CD4-positive, alpha-beta T cell treated with Interleukin-15 for 4 hours (primary cell): Measurements from ENCODE around the gene ANKK1.

Experiments
- DNase-seq: peaks from one replicate; pipeline ENCODE4 v3.0.0-alpha.2; 2020; ENCODE audit warnings: low spot score

Gene ANKK1, protein sequence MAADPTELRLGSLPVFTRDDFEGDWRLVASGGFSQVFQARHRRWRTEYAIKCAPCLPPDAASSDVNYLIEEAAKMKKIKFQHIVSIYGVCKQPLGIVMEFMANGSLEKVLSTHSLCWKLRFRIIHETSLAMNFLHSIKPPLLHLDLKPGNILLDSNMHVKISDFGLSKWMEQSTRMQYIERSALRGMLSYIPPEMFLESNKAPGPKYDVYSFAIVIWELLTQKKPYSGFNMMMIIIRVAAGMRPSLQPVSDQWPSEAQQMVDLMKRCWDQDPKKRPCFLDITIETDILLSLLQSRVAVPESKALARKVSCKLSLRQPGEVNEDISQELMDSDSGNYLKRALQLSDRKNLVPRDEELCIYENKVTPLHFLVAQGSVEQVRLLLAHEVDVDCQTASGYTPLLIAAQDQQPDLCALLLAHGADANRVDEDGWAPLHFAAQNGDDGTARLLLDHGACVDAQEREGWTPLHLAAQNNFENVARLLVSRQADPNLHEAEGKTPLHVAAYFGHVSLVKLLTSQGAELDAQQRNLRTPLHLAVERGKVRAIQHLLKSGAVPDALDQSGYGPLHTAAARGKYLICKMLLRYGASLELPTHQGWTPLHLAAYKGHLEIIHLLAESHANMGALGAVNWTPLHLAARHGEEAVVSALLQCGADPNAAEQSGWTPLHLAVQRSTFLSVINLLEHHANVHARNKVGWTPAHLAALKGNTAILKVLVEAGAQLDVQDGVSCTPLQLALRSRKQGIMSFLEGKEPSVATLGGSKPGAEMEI

DNA sequence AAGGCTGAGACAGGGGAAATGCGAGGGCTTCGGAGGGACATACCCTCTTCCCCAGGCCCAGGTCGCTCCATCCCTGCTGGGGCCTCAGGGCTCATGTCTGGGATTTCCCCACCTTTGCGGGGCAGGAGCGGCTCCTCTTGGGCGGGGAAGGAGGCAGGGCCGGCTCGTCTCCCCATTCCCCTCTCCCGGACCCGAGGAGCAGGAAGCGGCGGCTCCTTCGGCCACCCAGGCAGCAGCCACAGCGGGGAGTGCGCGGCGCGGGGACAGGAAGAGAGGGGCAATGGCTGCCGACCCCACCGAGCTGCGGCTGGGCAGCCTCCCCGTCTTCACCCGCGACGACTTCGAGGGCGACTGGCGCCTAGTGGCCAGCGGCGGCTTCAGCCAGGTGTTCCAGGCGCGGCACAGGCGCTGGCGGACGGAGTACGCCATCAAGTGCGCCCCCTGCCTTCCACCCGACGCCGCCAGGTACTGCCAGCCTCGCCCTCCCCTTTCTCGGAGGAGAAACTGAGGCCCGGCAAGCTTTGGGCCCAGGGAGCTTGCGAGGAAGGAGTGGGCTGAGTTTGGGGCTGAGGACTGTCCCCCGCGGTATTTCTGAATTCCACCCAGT is at the start of gene ANKK1:
Gene ANKK1 (plus strand): TSS at position 175 of the 607 bp plus-strand sequence. CDS start 106 bp downstream, at position 281.
- no peak for DNase-seq

DNA sequence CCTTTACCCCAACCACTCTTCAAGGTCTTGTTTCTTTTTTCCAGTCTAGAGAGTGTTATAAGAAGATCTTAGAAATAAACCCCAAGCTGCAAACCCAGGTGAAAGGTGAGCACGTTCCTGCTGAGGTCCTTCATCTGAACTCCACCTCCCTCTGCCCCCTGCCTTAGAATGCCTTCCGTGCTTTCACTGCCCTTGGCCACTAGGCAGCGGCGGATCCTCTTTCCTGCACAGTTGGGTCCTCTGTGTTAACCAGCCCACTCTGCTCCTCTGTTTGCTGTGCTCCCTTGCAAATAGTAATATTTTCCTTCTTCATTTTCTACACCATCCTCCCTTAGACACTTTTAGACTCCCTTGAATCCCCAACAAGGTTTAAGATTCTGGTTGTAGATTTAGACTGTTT is 48.8 kb upstream of the ANKK1 start:
- no peak for DNase-seq

DNA sequence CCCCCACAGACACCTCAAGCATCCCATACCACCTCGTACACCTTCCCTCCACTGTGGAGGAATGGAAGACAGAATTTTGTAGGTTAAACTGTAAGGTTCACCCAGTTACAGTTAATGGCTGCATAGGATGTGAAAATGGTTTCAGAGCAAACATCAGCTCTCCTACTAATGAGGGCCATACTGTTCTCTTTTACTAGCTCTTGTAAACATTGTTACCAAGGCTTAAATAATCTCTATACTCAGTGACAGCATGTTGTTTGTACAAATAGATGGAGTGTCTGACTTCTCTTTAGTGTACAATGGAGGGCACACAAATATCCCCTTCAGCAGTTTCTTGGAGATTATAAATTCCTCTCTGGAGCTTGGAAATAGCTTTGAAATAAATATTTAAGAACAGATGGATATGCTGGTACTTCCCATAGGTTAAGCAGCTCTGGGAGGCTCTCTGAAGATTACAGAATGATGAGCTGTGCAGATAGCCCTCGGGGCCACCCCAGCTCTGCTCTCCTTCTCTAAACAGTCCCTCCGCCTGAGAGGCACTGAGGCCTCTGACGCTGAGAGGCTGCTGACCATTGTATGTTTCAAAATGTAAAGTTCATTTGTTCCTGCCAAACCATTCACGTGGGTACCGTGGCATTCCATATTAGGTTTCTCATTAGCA is 47.5 kb upstream of the ANKK1 start:
- no peak for DNase-seq

DNA sequence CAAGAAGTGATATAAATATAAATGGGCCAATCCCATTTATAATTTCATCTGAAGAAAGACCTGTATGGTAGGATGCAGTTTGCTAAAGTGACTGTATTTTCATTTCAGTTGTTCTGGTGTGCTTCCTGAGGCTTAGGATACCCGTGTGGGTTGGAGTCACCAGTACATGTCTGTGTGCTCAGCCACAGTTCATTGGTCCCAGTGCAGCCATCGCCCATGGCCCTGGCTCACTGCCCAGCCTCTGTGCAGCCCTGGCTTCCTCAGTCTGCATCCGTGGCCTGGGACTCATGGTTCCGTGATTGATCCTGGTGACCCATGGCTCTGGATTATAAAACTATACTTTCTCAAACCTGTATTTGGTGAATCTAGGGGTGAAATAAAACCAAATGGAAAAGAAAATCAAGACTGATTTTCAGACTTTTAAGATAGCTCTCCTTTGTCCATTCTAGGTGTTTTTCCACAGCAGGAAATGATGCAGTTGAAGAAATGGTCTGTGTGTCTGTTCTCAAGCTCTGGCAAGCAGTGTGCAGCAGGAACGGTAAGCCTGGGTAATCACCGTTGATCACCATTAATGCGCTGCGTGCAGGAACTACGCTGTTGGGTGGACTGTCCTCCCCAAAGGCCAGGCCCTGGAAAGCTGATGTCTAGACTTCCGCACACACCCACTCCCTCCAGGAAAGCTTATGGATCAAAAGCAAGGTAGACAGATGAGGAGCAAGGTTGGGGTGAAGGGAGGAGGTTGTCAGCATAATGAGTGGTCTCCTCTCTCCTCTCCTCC is 46.0 kb upstream of the ANKK1 start:
- DNase-seq = no peak

DNA sequence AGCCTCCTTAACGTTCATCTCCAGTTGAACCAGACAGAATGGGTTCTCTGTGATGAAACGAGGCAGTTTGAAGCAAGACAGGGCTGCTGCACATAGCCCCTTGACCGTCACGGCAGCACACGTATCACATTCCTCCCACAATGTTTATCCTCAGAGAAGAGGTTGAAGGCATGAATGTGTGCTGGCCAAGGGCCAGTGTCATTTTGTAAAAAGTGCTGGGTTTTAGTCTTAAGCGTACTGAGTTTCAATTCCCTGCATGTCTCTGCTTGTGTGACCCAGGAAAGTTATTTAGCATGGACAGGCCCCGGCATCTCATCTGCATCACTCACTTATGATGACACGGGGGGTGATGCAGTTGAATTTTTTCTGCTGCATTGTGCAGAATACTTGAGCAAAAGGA is 41.6 kb upstream of the ANKK1 start:
- no peak for DNase-seq

DNA sequence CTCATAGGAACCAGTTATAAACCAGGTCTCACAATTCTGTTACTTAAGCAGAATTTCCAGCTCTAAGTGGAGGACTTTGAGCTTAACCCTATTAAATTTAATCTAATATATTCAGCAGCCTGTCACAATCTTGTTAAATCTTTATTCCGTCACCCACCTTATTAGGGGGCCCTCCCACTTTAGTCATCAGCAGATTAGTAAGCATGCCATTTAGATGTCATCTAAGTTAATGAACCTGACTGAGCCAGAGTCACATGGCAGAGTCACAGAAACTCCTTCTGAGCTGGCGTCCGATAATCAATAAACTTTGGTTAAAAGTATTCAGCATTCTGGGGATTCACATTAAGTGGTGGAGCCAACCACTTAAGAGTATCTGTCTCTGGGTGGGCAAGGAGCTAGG is 38.1 kb upstream of the ANKK1 start:
- no peak for DNase-seq

DNA sequence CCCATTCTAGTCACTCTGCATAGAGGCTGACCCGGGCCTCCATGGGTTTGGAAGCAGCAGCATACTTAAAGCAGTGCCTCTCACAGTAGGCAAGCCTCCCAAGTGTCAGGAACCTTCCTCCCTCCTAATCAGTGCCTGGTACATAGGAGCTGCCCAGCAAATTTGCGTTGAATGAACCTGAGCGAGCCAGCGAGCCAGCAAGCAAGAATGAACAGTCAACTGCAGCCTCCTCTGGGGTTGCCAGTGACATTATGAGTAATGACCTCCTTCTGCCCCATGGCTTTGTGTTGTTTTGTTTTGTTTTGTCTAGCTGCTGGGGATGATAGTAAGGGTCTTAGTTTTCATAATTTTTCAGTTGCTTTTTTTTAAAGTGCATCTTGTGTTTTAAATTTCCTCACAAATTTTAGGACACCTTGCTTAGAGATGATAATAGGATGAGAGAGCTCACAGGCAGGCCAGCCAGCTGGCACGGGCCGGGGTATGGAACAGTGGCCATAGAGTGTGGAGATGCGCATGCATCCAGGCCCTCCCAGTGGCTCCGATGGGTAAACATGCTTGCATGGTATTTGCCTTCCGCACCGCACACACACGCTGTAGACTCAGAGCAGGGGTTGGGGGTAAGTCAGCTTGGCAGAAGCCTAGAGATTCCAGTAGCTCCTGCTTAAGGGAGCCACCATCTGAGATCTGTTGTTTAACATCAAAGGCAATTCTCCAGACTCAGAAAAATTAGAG is 37.1 kb upstream of the ANKK1 start:
- no peak for DNase-seq

DNA sequence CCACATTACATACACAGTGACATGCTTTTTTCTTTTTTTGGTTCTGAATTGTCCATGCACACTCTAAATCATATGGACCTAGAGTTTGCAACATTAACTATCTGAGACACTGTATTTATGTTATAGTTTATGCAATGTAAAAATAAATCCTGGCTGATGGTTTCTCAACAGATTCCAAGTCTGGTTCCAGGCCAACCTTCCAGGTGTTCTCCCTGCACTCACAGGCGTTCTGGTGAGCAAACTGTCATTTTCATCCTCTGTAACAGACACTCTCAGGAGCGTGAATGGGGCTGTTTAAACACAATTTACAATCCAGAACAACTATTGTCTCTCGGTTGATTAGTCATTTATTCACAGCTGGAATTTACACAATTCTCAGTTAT is 36.5 kb upstream of the ANKK1 start:
- no peak for DNase-seq

DNA sequence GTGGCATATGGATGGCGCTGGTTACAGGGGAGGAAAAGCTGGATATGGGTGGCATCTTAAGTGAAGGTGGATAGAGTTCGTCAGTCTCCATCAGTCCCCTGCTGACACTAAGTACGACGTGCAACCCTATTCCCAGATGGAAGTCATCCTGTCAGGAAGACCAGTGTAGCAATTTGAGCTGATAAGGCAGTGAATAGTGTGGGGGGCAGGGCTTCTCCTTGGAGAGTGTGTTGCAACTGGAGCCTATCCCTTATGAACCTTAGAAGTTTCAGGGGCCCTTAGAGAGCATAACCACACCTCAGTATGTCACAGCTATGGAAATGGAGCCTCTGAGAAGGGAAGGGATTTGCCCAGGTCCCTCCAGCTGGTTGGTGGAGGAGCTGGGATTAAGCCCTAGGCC is 36.1 kb upstream of the ANKK1 start:
- DNase-seq = no peak

DNA sequence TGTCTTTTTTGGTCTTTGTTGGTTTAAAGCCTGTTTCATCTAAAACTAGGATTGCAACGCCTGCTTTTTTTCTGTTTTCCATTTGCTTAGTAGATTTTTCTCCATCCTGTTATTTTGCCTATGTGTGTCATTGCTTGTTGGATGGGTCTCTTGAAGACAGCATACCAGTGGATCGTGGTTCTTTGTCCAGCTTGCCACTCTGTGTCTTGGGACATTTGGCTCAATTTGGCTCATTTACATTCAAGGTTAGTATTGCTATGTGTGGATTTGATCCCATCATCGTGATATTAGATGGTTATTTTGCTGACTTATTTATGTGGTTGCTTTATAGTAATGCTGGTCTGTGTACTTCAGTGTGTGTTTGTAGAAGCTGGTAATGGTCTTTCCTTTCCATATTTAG is 31.4 kb upstream of the ANKK1 start:
- no peak for DNase-seq

DNA sequence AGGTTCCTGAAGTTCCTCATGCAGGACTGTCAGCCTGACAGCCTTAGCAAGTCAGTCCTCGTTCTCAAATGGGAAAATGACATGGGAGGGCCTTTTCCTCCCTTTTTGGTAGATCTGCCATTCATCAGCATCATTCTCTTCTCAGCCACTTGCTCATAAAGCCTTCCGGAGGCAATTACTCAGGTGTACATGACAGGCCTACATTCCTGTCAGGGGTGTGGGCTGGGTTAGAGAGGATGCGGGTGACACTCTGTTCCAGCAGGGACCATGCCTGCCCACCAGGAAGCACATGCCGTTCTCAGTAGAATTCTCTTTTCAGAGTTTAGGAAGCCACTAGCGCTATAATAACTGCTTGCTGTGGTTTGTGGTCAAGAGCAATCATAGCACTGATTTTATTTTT is 24.2 kb upstream of the ANKK1 start:
- DNase-seq = no peak

DNA sequence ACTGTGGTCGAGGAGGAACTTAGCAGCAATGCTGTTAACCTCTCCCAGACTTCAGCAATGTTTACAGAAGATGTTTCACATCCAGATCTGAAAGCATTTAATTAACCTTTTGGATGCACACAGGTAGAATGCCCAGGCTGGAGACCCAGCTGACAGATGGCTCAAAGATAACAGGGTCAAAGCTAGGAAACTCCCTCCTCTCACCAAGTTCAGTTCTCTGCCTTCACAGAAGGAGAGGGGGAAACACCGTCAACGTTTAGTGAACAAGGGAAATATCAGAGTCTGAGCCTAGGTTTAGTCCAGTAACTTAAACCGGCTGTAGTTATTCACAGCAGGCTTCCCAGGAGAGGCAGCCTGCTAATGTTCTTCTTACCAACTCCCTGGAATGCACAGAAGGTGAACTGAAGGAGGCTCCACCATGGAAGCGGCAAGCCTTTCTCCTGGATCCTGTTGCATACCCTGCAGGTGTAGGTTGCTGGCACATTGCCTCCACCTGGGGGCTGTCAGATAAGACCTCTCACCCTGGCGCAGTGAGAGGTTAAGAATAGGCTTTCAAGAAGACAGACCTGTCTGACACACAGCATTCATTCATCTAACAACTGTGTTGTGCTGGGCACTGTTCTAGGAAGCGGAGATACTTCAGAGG is 23.5 kb upstream of the ANKK1 start:
- DNase-seq = no peak

DNA sequence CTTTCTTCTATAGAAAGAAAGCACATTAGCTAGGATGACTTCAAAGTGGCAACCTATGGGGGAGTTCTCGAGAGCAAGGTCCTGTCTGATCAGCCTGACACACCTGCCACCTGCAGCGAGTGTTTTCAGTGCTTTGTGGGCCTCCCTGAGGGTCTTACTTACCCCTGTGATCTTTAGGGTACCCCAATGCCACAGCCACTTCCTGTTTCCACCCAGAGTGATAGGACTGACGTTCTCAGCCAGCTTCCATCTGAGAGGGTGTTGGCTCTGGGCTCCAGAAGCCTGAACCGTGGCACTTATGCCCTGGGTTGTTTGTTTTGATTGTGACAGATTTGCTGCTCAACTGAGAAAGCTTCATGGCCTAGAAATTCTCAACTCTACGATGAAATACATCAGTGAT is 21.7 kb upstream of the ANKK1 start:
- no peak for DNase-seq

DNA sequence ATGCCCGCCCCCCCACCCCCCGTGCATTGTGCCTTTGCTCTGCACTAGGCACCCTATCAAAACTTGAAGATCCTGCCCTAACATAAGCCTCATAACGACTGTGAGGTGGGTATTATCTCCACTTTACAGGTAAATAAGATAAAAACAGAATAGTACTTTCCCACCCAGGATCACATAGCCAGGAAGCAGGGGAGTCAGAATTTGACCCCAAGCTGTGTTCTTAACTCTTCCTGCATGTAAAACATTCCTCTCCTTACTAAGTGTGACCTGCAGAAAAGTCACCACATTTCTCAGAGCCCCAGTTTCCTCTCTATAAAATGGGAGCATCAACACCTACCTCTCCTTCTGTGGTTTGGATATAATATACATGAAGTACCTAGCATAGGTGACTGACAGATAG is 18.2 kb upstream of the ANKK1 start:
- DNase-seq = no peak

DNA sequence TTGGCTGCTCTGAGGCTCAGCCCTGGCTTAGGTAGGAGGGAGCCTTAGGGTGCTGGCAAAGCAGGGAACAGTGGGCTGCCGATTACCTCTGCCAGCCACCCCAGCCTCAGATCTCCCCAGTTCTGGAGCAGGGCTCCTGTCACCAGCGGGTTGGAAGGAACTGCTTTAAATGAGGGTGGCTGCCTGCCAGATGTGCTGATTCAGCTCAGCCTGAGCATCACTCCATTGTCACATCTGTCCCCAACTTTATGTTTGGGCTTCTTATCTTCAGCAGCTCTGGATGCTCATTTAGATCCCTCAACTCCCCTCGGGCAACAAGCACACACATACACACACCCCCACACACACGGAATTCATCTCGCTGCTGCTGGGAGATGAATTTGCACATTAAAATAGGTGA is 16.9 kb upstream of the ANKK1 start:
- DNase-seq = no peak

DNA sequence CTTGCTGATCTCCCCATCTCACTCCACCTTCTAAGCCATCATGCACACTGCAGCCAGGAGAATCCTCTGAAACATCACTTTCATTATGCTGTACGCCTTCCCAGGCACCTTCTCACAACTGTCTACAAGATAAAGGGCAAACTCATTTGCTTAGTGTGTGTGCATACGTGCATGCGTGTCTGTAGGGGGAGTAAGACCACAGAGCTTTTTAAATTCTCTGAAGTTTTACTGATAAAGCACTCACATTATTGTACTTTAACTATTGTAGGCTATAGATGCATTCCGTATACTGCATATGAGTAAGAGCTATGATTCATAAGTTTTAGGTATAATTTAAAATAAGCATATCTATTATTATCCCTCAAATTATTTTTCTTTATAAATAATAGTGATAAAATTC is 15.3 kb upstream of the ANKK1 start:
- DNase-seq = no peak

DNA sequence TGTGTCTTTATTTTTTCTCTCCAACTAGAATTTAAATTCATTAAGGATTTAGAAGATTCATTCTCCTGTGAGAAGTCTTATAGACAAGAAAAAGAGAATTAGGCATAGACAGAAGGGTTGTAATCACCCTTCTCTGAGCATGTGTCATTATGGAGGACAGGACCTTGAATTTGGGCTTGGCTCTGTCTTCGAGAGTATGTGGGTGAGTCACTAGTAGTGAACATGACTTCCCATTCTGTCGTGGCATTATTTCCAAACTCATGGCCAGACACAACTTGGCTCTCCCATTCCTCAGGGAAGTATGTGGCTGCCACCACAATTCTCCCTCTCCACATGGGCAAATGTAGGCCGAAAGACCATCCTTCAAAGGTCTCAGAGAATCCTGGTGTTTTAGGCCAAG is 14.3 kb upstream of the ANKK1 start:
- no peak for DNase-seq

DNA sequence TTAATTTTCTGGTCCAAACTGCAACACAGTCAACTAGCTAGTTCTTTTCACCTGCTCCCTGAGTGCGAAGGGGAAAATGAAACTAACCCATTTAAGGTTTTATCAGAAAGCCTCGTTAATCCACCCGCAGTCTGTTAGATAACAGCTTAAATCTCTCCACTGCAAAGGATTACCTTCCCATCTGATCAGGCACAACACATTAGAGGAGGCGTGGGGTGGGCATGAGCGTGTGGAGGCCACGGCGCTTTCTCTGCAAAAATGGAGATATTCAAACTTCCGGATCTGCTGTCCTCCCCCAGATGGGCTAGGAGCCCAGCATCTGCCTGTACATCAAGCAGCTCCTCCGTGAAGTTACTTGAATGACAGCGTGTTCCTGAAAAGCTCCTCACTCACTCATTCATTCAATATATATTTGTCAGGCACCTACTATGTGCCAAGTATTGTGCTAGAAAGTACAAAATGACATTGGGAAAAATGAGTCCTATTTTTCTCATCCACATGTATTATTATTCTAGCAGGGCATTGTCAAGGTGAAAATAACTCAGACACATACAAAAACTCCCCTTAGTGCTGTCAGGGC is 13.5 kb upstream of the ANKK1 start:
- no peak for DNase-seq

DNA sequence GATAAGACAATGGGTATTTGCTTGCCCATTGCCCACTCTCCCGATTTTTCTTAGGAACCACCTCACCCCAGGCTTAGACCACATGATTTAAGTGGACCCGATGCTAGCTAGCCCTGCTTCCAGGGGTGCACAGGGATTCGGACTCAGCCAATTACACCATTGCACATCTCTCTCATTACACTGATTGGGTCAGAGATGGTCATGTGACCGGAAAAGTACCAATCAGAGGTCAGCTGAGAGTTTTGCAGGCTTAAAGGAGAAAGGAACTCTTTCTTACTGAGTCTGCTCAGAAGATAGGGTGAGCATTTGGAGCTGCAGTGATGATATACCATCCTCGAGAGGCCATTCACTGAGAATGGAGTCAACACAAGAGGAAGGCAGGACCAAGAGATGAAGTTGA is 12.2 kb upstream of the ANKK1 start:
- DNase-seq = no peak

DNA sequence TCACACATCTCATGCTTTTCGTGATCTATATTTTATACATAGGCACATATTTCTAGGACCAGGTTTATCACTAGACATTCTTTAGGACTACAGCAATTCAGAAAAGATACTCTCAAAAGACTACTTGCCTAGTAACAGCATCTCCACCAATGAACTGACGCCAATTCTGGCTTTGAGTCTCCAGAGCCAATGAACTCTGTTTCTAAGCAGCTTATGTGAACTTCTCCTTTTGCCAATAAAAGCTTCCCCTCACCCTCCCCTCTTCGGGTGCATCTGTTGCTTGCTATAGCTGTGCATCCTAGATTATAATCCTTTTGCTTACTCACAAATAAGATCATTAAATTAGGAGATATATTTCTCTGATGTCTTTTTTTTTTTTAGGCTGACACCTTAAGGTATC is 11.4 kb upstream of the ANKK1 start:
- DNase-seq = no peak
